ENCODE measurements around the gene NELFE.
"Not testable (repeated sequence)": the region's sequence is repeated elsewhere in the genome, so short reads cannot be mapped to it uniquely, and the experiment has no call there.

The NELFE gene

DNA sequence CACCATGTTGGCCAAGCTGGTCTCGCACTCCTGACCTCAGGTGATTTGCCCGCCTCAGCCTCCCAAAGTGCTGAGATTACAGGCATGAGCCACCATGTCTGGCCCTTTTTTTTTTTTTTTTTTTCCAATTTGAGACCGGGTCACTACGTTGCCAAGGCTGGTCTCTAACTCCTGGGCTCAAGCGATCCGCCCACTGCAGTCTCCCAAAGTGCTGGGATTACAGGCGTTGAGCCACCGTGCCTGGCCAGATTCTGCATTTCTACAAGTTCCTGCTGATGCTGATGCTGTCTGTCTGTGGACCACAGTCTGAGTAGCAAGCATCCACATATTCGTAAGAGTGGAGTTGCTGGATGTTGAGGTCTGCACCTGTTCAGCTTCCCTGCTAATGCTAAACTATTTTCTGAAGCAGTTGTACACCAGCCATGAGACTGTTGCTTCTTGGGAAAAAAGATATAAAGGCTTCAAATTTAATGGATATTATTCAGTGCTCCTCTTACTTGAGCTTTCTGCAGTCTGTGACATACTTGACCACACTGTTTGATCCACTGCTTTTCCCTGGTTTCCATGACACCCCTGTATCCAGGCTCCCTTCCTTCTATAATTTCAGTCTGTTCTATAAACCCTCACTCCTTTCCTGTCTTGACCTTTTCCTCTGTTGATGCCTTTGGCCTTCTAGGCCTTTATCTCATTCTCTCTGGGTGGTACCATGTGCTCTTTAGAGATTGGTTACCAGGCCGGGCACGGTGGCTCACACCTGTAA lies 46.8 kb downstream of the NELFE start:
- FAIRE-seq = no peak

DNA sequence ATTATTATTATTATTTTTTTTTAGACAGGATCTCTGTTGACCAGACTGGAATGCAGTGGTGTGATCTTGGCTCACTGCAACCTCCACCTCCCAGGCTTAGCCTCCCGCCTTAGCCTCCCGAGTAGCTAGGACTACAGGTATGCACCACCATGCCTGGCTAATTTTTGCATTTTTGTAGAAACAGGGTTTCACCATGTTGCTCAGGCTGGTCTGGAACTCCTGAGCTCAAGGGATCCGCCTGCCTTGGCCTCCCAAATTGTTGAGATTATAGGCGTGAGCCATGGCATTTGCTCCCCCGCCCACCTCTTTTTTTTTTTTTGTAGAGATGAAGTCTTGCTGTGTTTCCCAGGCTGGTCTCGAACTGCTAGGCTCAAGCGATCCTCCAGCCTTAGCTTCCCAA lies 49.5 kb downstream of the NELFE start:
- not testable (repeated sequence) for FAIRE-seq

DNA sequence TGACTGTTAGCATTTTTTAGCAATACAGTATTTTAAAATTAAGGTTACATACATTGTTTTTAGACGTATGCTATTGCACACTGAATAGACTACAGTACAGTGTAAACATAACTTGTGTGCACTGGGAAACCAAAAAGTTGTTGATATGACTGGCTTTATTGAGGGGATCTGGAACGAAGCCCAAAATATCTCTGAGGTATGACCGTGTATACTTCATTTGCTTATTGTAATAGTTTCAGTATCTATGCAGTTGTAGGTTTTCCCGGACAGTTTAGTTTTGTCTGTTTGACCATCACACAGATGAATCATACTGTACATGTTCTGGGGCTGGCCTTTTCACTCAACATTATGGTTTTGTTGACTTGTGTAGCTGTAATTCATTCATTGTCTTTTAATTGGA lies 50.0 kb downstream of the NELFE start:
- no peak for FAIRE-seq

DNA sequence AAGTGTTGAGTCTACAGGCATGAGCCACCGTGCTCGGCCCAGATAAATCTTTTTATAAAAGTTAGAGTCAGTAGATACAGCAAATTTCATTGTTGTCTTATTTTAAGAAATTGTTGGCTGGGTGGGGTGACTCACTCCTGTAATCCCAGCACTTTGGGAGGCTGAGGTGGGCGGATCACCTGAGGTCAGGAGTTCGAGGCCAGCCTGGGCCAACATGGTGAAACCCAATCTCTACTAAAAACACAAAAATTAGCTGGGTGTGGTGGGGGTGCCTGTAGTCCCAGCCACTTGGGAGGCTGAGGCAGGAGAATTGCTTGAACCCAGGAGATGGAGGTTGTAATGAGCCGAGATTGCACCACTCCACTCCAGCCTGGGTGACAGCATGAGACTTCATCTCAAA lies 50.5 kb downstream of the NELFE start:
- FAIRE-seq = not testable (repeated sequence)

DNA sequence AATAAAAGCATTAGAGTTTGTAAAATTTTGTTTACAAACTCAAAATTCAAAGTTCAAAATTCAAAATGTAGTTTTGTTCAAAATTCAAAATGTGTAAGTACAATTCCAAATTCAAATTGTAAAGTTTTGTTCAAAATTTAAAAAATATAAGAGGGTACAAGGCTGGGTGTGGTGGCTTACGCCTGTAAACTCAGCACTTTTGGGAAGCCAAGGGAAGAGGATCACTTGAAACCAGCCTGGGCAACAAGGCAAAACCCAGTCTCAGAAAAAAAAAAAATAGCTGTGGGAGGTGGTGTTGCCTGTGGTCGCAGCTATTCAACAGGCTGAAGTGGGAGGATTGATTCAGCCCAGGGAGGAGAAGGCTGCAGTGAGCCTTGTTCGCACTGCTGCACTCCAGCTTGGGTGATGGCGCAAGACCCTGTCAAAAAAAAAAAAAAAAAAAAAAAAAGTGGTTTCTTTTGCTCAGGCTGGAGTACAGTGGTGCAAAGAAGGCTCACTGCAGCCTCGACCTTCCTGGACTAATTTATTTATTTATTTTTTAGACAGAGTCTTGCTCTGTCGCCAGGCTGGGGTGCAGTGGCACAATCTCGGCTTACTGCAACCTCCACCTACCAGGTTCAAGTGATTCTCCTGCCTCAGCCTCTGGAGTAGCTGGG lies 51.5 kb downstream of the NELFE start:
- FAIRE-seq = no peak

DNA sequence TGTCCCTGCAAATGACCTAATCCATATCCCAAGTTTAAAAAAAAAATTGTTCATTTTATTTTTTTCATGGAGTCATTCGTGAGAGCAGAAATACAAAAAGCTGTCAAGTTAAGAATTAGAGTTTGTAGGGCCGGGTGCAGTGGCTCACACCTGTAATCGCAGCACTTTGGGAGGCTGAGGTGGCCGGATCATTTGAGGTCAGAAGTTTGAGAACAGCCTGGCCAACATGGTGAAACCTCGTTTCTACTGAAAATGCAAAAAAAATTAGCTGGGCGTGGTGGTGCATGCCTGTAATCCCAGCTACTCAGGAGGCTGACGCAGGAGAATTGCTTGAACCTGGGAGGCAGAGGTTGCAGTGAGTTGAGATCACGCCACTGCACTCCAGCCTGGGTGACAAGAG lies 52.0 kb downstream of the NELFE start:
- not testable (repeated sequence) for FAIRE-seq

DNA sequence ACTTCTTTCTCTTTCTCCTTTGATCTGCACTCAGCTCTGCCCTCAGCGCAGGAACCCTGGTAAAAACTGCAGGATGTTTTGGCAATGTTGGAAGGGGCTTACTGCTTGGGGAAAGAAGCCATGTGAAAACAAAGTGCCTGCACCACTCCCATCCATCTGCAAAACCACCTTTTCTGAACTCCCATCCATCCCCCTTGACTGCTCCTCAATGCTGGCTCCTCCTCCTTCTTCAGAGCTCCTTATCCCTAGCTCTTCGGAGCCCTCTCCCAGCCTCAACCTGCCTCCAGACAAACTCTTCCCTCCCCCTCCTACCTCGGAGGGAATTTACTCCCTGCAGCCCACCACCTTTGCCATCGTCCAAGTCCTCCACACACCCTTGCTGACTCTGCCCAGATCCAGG lies 52.6 kb downstream of the NELFE start:
- no peak for FAIRE-seq

DNA sequence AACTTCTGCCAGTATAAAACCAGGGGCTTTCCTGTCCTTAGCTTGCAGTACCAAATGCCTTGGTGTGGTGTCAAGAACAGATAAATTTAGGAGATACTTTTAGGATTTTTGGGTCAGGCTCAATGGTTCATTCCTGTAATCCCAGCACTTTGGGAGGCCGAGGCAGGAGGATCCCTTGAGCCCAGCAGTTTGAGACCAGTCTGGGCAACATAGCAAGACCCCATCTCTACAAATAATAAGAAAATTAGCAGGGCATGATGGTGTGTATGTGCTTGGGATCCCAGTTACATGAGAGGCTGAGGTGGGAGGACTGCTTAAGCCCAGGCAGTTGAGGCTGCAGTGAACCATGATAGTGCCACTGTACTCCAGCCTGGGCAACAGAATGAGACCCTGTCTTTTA lies 53.7 kb downstream of the NELFE start:
- no peak for FAIRE-seq

DNA sequence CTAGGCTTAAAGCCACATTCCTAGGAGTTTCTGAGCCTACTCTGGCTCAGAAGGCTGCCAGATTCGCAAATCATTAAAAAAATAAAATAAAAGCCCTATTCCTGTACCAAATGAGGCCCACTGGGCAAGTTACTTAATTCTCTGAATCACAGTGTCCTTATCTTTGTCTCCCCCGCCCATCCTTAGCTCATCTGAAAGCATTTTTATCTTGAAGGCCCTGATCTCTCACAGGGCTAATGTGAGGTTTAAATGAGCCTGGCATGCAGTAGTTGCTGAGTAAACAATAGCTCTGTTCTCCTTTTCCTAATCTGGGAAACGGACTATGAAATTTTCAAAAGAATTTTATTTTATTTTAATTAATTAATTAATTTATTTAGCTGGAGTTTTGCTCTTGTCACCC lies 54.8 kb downstream of the NELFE start:
- no peak for FAIRE-seq
